ENCODE data around the gene OSGEPL1. TPM values are rescaled to one million over a fixed set of nuclear protein-coding genes. Genes with fewer than 3 reads are reported as not detected.

Gene OSGEPL1
- total RNA-seq, 1 experiment from 2014 or later = 6.3 TPM

GRCh38 chr2:189791338-189792042 is 28.9 kb upstream of the OSGEPL1 start:
- no peak for ATAC-seq
- CTCF ChIA-PET = interaction anchor here (0.7 kb wide), 1 partner anchor 29 kb away, joined by 5 read pairs; the partner anchor contains the start of gene OSGEPL1
- Histone ChIP-seq H3K4me1 (ENCODE audit: control insufficient read depth, insufficient read depth, low read length) (peaks cover 3% of the 10 kb centered on the region; the same call in 1 of the 2 replicates), H3K9me3 (ENCODE audit: control insufficient read depth, insufficient read depth, low read depth, low read length) (no peaks in the 10 kb centered on the region), H3K36me3 (ENCODE audit: control insufficient read depth, insufficient read depth, low read length) (peaks cover 24% of the 10 kb centered on the region), H3K4me3 (ENCODE audit: low read depth in 2 of 2, low read length in 2 of 2) (no peak overlapping the region), H3K27me3 (ENCODE audit: control insufficient read depth, insufficient read depth, low read length) (no peaks in the 10 kb centered on the region), H3K27ac (ENCODE audit: low read length) (no peak overlapping the region)
- no peak for DNase-seq (ENCODE audit: low read depth, low spot score)
- in situ Hi-C loops (cut with HindIII; ENCODE audit: low pct_unique_long_range_greater_than_20kb, low sequenced_read_pairs) (no loop called here), intact Hi-C loops (cut with micrococcal nuclease; ENCODE audit: unreplicated experiment) (no loop called here)
- no TSS peak for BruUV-seq (replicated peaks)
- TF ChIP-seq CTCF (IDR thresholded peaks at IDR 0.05) (no peak), POLR2AphosphoS5 (IDR thresholded peaks at IDR 0.05; ENCODE audit: low read depth, low read length) (no peak), REST (IDR thresholded peaks at IDR 0.05; ENCODE audit: insufficient read depth in 1 of 2, low read depth in 2 of 2, low read length in 1 of 2) (no peak), SIN3A (IDR thresholded peaks at IDR 0.05; ENCODE audit: borderline replicate concordance, insufficient read depth, low read depth, low read length) (no peak), TCF7L2 (IDR thresholded peaks at IDR 0.05; ENCODE audit: low read depth, low read length) (no peak)
- POLR2A ChIA-PET = no interaction called here

- intact Hi-C loops (cut with micrococcal nuclease; ENCODE audit: unreplicated experiment) = no loop called here
- Histone ChIP-seq H3K36me3 (ENCODE audit: control insufficient read depth, insufficient read depth, low read length) (peaks cover 28% of the 10 kb centered on the region), H3K27me3 (ENCODE audit: control insufficient read depth, insufficient read depth, low read length) (no peaks in the 10 kb centered on the region), H3K27ac (ENCODE audit: low read length) (peak within 1 kb of the TSS; percentile 97), H3K4me3 (ENCODE audit: low read depth in 2 of 2, low read length in 2 of 2) (peak within 1 kb of the TSS; percentile 69 to 96), H3K4me1 (ENCODE audit: control insufficient read depth, insufficient read depth, low read length) (peaks cover 9% of the 10 kb centered on the region), H3K9me3 (ENCODE audit: control insufficient read depth, insufficient read depth, low read depth, low read length) (no peaks in the 10 kb centered on the region)
- in situ Hi-C loops (cut with HindIII; ENCODE audit: low pct_unique_long_range_greater_than_20kb, low sequenced_read_pairs) = no loop called here
- no TSS peak for BruUV-seq (replicated peaks)
- ChIA-PET POLR2A (no interaction called here), CTCF (no interaction called here)
- peak; percentile 99 for ATAC-seq
- TF ChIP-seq REST (IDR thresholded peaks at IDR 0.05; ENCODE audit: insufficient read depth in 1 of 2, low read depth in 2 of 2, low read length in 1 of 2) (no peak), POLR2AphosphoS5 (IDR thresholded peaks at IDR 0.05; ENCODE audit: low read depth, low read length) (peak; percentile 90; the same call in 1 of the 2 replicates), TCF7L2 (IDR thresholded peaks at IDR 0.05; ENCODE audit: low read depth, low read length) (peak; percentile 29; the same call in 1 of the 2 replicates), CTCF (IDR thresholded peaks at IDR 0.05) (no peak), SIN3A (IDR thresholded peaks at IDR 0.05; ENCODE audit: borderline replicate concordance, insufficient read depth, low read depth, low read length) (peak; percentile 79; the same call in 1 of the 2 replicates)
- DNase-seq (ENCODE audit: low read depth, low spot score) = peak; percentile 79
Measured at GRCh38 chr2:189783927-189784867, 21.6 kb upstream of the OSGEPL1 start, which contains the start of the genes ORMDL1 and PMS1. Gene ORMDL1, minus strand, starts transcription at chr2:189784339. Its CDS starts 1,744 bp downstream, at chr2:189782595. Gene PMS1, plus strand, starts transcription at chr2:189784450. Its CDS starts 7,360 bp downstream, at chr2:189791810.
